ENCODE data around the gene TTL.
A peak's percentile ranks its signal among the peaks of the same experiment; 100 is the strongest.
"Not testable (repeated sequence)": the region's sequence is repeated elsewhere in the genome, so short reads cannot be mapped to it uniquely, and the experiment has no call there.

The TTL gene

GRCh38 chr2:112476434-112476833 is 5.5 kb upstream of the TTL start:
- no peak for DNase-seq

- DNase-seq: peak; percentile 20
Observed at GRCh38 chr2:112480530-112481049, 1.4 kb upstream of the TTL start.

GRCh38 chr2:112481050-112481527 is 867 bp upstream of the TTL start:
- peak; percentile 89 for DNase-seq

GRCh38 chr2:112482309-112483041 is 519 bp downstream of the TTL start:
- DNase-seq: peak; percentile 44

- peak; percentile 27 for DNase-seq
Observed at GRCh38 chr2:112483042-112483473, 1.1 kb downstream of the TTL start.

GRCh38 chr2:112483831-112484230 is 1.9 kb downstream of the TTL start:
- no peak for DNase-seq

GRCh38 chr2:112485849-112486248 is 3.9 kb downstream of the TTL start:
- no peak for DNase-seq

- no peak for DNase-seq
Observed at GRCh38 chr2:112486895-112487294, 4.9 kb downstream of the TTL start.

- DNase-seq: no peak
Observed at GRCh38 chr2:112487444-112487961, 5.5 kb downstream of the TTL start.

- DNase-seq: peak; percentile 22
Observed at GRCh38 chr2:112488201-112488600, 6.2 kb downstream of the TTL start.

GRCh38 chr2:112491946-112492345 is 10.0 kb downstream of the TTL start:
- no peak for DNase-seq

GRCh38 chr2:112493048-112493447 is 11.1 kb downstream of the TTL start:
- DNase-seq: no peak

GRCh38 chr2:112493858-112494648 is 12.1 kb downstream of the TTL start:
- DNase-seq: no peak

GRCh38 chr2:112494828-112495227 is 12.9 kb downstream of the TTL start:
- DNase-seq: no peak

GRCh38 chr2:112495878-112496277 is 13.9 kb downstream of the TTL start:
- not testable (repeated sequence) for DNase-seq

- not testable (repeated sequence) for DNase-seq
Observed at GRCh38 chr2:112500850-112501484, 19.0 kb downstream of the TTL start.

- not testable (repeated sequence) for DNase-seq
Observed at GRCh38 chr2:112509239-112509998, 27.5 kb downstream of the TTL start.

GRCh38 chr2:112516801-112517200 is 34.8 kb downstream of the TTL start:
- DNase-seq: no peak

- DNase-seq: no peak
Observed at GRCh38 chr2:112518807-112519206, 36.9 kb downstream of the TTL start.

GRCh38 chr2:112519506-112519905 is 37.5 kb downstream of the TTL start:
- DNase-seq: no peak

GRCh38 chr2:112520234-112520783 is 38.4 kb downstream of the TTL start:
- no peak for DNase-seq

GRCh38 chr2:112523291-112523777 is 41.4 kb downstream of the TTL start:
- DNase-seq: no peak

Measured in femur (tissue), 1 donor.